HCT116 (cell line): ENCODE data around the gene CDX1. TPM values are rescaled to one million over a fixed set of nuclear protein-coding genes. Genes with fewer than 3 reads are reported as not detected.

Source experiments
- ATAC-seq: fragments of 200-7000 bp; cut with Tn5 transposase; 2 replicates; pipeline ENCODE4 v1.9.1; 2020; ENCODE audit warnings: mild to moderate bottlenecking, moderate library complexity
- BruUV-seq: library from RNA; stranded (reverse); fragments of 400-500 nt; replicated peaks from 2 replicates; lab custom pipeline; 2021; lab: Mats Ljungman, UMichigan
- CTCF ChIA-PET: fragments of 300-600 bp; sonication (Branson Sonifier 250); formaldehyde crosslinking; loops from one replicate; lab custom pipeline; 2021; ENCODE audit warnings: antibody characterized with exemption; lab: Charles Lee
- POLR2A ChIA-PET: fragments of 300-600, 350-600 bp; sonication (Branson Sonifier 250); formaldehyde crosslinking; loops from one replicate; lab custom pipeline; 2021; ENCODE audit warnings: antibody characterized with exemption; lab: Charles Lee
- RAD21 ChIA-PET, 2 experiments: fragments of 300-600 bp; sonication (Branson Sonifier 250); formaldehyde crosslinking; loops; one replicate each; lab custom pipeline; 2023; ENCODE audit warnings: low total read pairs in 2 of 2; ENCODE audit not compliant: uncharacterized antibody in 2 of 2, unreplicated experiment in 2 of 2, low non-redundant PET in 1 of 2; lab: Charles Lee
- DNase-seq: peaks from one replicate; pipeline ENCODE4 v3.0.0-alpha.2; 2010; ENCODE audit warnings: low read depth, low spot score
- H2AFZ ChIP-seq: fragments of 200-600 bp; shearing (Covaris generic), sonication (generic); 2 replicates; pipeline ENCODE4 v1.6.1; 2017; ENCODE audit warnings: low read depth, mixed run types, mixed read lengths, antibody characterized with exemption, low read length; ENCODE audit not compliant: poor library complexity, severe bottlenecking
- H3K27ac ChIP-seq: 2 replicates; pipeline ENCODE4 v1.5.1; 2012; ENCODE audit warnings: low read depth, low read length
- H3K27me3 ChIP-seq: fragments of 200-600 bp; sonication (generic); 2 replicates; pipeline ENCODE4 v1.6.1; 2016; ENCODE audit warnings: mixed run types, low read length, mixed read lengths; ENCODE audit not compliant: insufficient read depth
- H3K36me3 ChIP-seq, 2 experiments: fragments of 200-500 bp in 1 of 2; fragments of 200-600 bp in 1 of 2; sonication (Bioruptor generic) in 1 of 2; sonication (generic) in 1 of 2; 2 replicates each; pipeline versions ENCODE4 v1.5.1 to v1.6.1; 2014 to 2016; ENCODE audit warnings: low read length in 2 of 2, inconsistent platforms in 1 of 2, mixed read lengths in 1 of 2, mixed run types in 1 of 2; ENCODE audit not compliant: insufficient read depth in 2 of 2, control insufficient read depth in 1 of 2
- H3K4me1 ChIP-seq, 2 experiments: fragments of 200-600 bp in 1 of 2; sonication (generic) in 1 of 2; 2 replicates each; pipeline versions ENCODE4 v1.5.1 to v1.6.1; 2012 to 2017; ENCODE audit warnings: low read length in 2 of 2, inconsistent platforms in 1 of 2, mild to moderate bottlenecking in 1 of 2, mixed read lengths in 1 of 2, mixed run types in 1 of 2, moderate library complexity in 1 of 2; ENCODE audit not compliant: insufficient read depth in 2 of 2, control insufficient read depth in 1 of 2
- H3K4me2 ChIP-seq: fragments of 200-600 bp; sonication (generic); 2 replicates; pipeline ENCODE4 v1.6.1; 2017; ENCODE audit warnings: mixed run types, low read length, mixed read lengths
- H3K4me3 ChIP-seq, 2 experiments: fragments of 200-600 bp in 1 of 2; sonication (generic) in 1 of 2; replicated peaks in 1 of 2; 2 replicates each; pipeline ENCODE4 v1.5.1; 2011 to 2016; ENCODE audit warnings: low read length in 2 of 2, control low read depth in 1 of 2, low read depth in 1 of 2, mild to moderate bottlenecking in 1 of 2, mixed read lengths in 1 of 2, mixed run types in 1 of 2
- H3K79me2 ChIP-seq: fragments of 200-600 bp; sonication (generic); 2 replicates; pipeline ENCODE4 v1.6.1; 2017; ENCODE audit warnings: mild to moderate bottlenecking, mixed run types, low read length, moderate library complexity, mixed read lengths; ENCODE audit not compliant: insufficient read depth
- H3K9ac ChIP-seq: fragments of 200-600 bp; sonication (generic); 2 replicates; pipeline ENCODE4 v1.6.1; 2016; ENCODE audit warnings: low read length, mixed read lengths
- H3K9me2 ChIP-seq: fragments of 200-600 bp; sonication (generic), shearing (Covaris generic); 2 replicates; pipeline ENCODE4 v1.6.1; 2017; ENCODE audit warnings: mixed run types, mild to moderate bottlenecking, moderate library complexity; ENCODE audit not compliant: insufficient read depth
- H3K9me3 ChIP-seq, 2 experiments: fragments of 200-500 bp in 1 of 2; fragments of 200-600 bp in 1 of 2; sonication (Bioruptor generic) in 1 of 2; sonication (generic) in 1 of 2; 2 replicates each; pipeline ENCODE4 v1.6.1; 2014 to 2017; ENCODE audit warnings: low read length in 2 of 2, mixed read lengths in 2 of 2, inconsistent platforms in 1 of 2, low read depth in 1 of 2, mild to moderate bottlenecking in 1 of 2, mixed run types in 1 of 2, moderate library complexity in 1 of 2; ENCODE audit not compliant: control insufficient read depth in 1 of 2, insufficient read depth in 1 of 2
- H4K20me1 ChIP-seq: fragments of 200-600 bp; sonication (generic), shearing (Covaris generic); 2 replicates; pipeline ENCODE4 v1.6.1; 2017; ENCODE audit warnings: mixed run types, mild to moderate bottlenecking, moderate library complexity; ENCODE audit not compliant: insufficient read depth
- CEBPB ChIP-seq: IDR thresholded peaks from 2 replicates; pipeline ENCODE4 v1.6.1; 2012; ENCODE audit warnings: low read depth
- EGR1 ChIP-seq: IDR thresholded peaks from 2 replicates; pipeline ENCODE4 v1.6.1; 2012; ENCODE audit warnings: low read depth
- EZH2 ChIP-seq: fragments of 200-600 bp; sonication (generic); IDR thresholded peaks from 2 replicates; pipeline ENCODE4 v1.6.1; 2017; ENCODE audit warnings: antibody characterized with exemption, mixed run types
- EZH2phosphoT487 ChIP-seq: fragments of 200-600 bp; IDR thresholded peaks from 2 replicates; pipeline ENCODE4 v1.6.1; 2018; ENCODE audit warnings: antibody characterized with exemption, borderline replicate concordance
- MAX ChIP-seq: IDR thresholded peaks from 2 replicates; pipeline ENCODE4 v1.6.1; 2012
- POLR2A ChIP-seq: IDR thresholded peaks from 2 replicates; pipeline ENCODE4 v1.7.0; 2011; ENCODE audit warnings: borderline replicate concordance; ENCODE audit not compliant: insufficient read depth, insufficient read length; ENCODE audit errors: extremely low read depth
- POLR2AphosphoS5 ChIP-seq: IDR thresholded peaks from 2 replicates; pipeline ENCODE4 v1.6.1; 2011; ENCODE audit warnings: mild to moderate bottlenecking, low read depth, low read length, moderate library complexity
- RAD21 ChIP-seq: IDR thresholded peaks from 2 replicates; pipeline ENCODE4 v1.6.1; 2012; ENCODE audit warnings: low read depth, mild to moderate bottlenecking
- REST ChIP-seq: IDR thresholded peaks from 2 replicates; pipeline ENCODE4 v1.6.1; 2012; ENCODE audit warnings: low read depth
- SRF ChIP-seq: IDR thresholded peaks from 2 replicates; pipeline ENCODE4 v1.6.1; 2012; ENCODE audit warnings: low read depth
- ZFX ChIP-seq: fragments of 450-650 bp; IDR thresholded peaks from 2 replicates; pipeline ENCODE4 v1.6.1; 2017
- ZNF274 ChIP-seq: fragments of 200-500 bp; sonication (Bioruptor generic); IDR thresholded peaks from 2 replicates; pipeline ENCODE4 v1.6.1; 2014; ENCODE audit warnings: mild to moderate bottlenecking, low read depth, low read length, inconsistent platforms
- intact Hi-C: fragments of 100-400 bp; cut with micrococcal nuclease; formaldehyde crosslinking; loops from 2 replicates; pipeline ENCODE4 v1.10.0; 2022
- total RNA-seq: library from RNA; stranded (reverse); gene quantifications from one replicate; pipeline ENCODE4 v1.2.1, GENCODE V29; 2021; ENCODE audit not compliant: unreplicated experiment
- TF ChIP-seq, protein P1 (sequence below), 3 experiments: fragments of 200-600 bp in 1 of 3; sonication (generic) in 1 of 3; IDR thresholded peaks in 2 of 3; conservative IDR thresholded peaks in 1 of 3; 2 replicates each; pipeline ENCODE4 v1.5.1; 2012 to 2017; ENCODE audit warnings: low read depth in 2 of 3, low read length in 2 of 3, antibody characterized with exemption in 1 of 3, borderline replicate concordance in 1 of 3, control low read depth in 1 of 3, mild to moderate bottlenecking in 1 of 3, mixed read lengths in 1 of 3, mixed run types in 1 of 3, moderate library complexity in 1 of 3; ENCODE audit not compliant: insufficient read depth in 1 of 3
- TF ChIP-seq, protein P2 (sequence below): IDR thresholded peaks from 2 replicates; pipeline ENCODE4 v1.6.1; 2012

The CDX1 gene
- total RNA-seq, 1 experiment from 2014 or later = not detected

DNA sequence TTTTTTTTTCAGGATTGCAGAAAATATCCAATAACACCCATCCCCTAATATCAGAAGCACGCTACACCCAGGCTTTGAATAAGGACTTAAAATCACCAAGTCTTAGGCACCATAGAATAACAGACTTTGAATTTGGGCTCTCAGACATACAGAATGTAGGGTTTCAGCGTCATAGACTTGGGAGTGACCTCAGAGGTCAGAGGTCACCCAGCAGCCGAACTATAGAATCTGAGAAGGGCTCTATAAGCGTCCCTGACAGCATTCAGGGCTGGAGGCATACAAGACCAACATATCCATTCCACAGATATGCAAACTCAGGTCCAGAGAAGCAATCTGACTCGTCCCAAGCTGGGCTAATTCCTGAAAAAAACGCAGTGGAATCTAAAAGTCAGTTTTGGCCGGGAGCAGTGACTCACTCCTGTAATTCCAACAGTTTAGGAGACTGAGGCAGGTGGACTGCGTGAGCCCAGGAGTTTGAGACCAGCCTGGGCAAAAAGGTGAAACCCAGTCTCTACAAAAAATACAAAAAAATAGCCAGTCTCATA lies 58.0 kb downstream of the CDX1 start:
- ChIA-PET POLR2A (no interaction called here), RAD21 (no interaction called here), CTCF (no interaction called here)
- Histone ChIP-seq H3K4me3 (no peak overlapping the region), H3K4me1 (no peaks in the 10 kb centered on the region), H3K9ac (no peak overlapping the region), H4K20me1 (no peaks in the 10 kb centered on the region), H3K27ac (no peak overlapping the region), H3K9me2 (no peaks in the 10 kb centered on the region), H3K36me3 (no peaks in the 10 kb centered on the region), H3K27me3 (no peaks in the 10 kb centered on the region), H3K79me2 (no peaks in the 10 kb centered on the region), H3K4me2 (no peak overlapping the region), H2AFZ (no peak overlapping the region), H3K9me3 (no peaks in the 10 kb centered on the region)
- TF ChIP-seq POLR2AphosphoS5 (no peak), EZH2 (no peak), CEBPB (no peak), SRF (no peak), EGR1 (no peak), EZH2phosphoT487 (no peak), MAX (no peak), ZFX (no peak), REST (no peak), RAD21 (no peak), POLR2A (no peak), ZNF274 (no peak)
- TF ChIP-seq, protein P1, sequence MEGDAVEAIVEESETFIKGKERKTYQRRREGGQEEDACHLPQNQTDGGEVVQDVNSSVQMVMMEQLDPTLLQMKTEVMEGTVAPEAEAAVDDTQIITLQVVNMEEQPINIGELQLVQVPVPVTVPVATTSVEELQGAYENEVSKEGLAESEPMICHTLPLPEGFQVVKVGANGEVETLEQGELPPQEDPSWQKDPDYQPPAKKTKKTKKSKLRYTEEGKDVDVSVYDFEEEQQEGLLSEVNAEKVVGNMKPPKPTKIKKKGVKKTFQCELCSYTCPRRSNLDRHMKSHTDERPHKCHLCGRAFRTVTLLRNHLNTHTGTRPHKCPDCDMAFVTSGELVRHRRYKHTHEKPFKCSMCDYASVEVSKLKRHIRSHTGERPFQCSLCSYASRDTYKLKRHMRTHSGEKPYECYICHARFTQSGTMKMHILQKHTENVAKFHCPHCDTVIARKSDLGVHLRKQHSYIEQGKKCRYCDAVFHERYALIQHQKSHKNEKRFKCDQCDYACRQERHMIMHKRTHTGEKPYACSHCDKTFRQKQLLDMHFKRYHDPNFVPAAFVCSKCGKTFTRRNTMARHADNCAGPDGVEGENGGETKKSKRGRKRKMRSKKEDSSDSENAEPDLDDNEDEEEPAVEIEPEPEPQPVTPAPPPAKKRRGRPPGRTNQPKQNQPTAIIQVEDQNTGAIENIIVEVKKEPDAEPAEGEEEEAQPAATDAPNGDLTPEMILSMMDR (IDR thresholded peaks at IDR 0.05 in 2 of 3, conservative IDR thresholded peaks at IDR 0.05 in 1 of 3; ENCODE audit: borderline replicate concordance in 1 of 3, insufficient read depth in 1 of 3, low read depth in 2 of 3, low read length in 2 of 3) = no peak
- TF ChIP-seq, protein P2, sequence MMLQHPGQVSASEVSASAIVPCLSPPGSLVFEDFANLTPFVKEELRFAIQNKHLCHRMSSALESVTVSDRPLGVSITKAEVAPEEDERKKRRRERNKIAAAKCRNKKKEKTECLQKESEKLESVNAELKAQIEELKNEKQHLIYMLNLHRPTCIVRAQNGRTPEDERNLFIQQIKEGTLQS = no peak
- ATAC-seq (no peak), DNase-seq (no peak)
- BruUV-seq = no TSS peak
- intact Hi-C loops = no loop called here
